Duodenal mucosa (tissue), 2 donors: ENCODE results near the gene SELENOV.
A peak's percentile ranks its signal among the peaks of the same experiment; 100 is the strongest.
"Not testable (repeated sequence)": the region's sequence is repeated elsewhere in the genome, so short reads cannot be mapped to it uniquely, and the experiment has no call there.

Experiments
- H3K27ac ChIP-seq: one replicate; pipeline ENCODE4 v1.7.0; 2013; ENCODE audit warnings: low read depth, low read length
- H3K27me3 ChIP-seq, 2 donors: one replicate each; pipeline ENCODE4 v1.7.0; 2013; ENCODE audit warnings: low read length in 2 of 2, control low read depth in 1 of 2; ENCODE audit not compliant: insufficient read depth in 2 of 2, control insufficient read depth in 1 of 2
- H3K36me3 ChIP-seq, 2 donors: one replicate each; pipeline ENCODE4 v1.7.0; 2013; ENCODE audit warnings: low read length in 2 of 2, control low read depth in 1 of 2; ENCODE audit not compliant: insufficient read depth in 2 of 2, control insufficient read depth in 1 of 2
- H3K4me1 ChIP-seq, 2 donors: one replicate each; pipeline ENCODE4 v1.7.0; 2013; ENCODE audit warnings: low read length in 2 of 2, control low read depth in 1 of 2; ENCODE audit not compliant: insufficient read depth in 2 of 2, control insufficient read depth in 1 of 2
- H3K4me3 ChIP-seq, 2 donors: one replicate each; pipeline ENCODE4 v1.7.0; 2013; ENCODE audit warnings: low read length in 2 of 2, low read depth in 1 of 2
- H3K9ac ChIP-seq, 2 donors: one replicate each; pipeline ENCODE4 v1.7.0; 2013; ENCODE audit warnings: low read length in 2 of 2, low read depth in 1 of 2
- H3K9me3 ChIP-seq, 2 donors: one replicate each; pipeline ENCODE4 v1.7.0; 2013; ENCODE audit warnings: low read length in 2 of 2, control low read depth in 1 of 2; ENCODE audit not compliant: control insufficient read depth in 1 of 2

Gene SELENOV

DNA sequence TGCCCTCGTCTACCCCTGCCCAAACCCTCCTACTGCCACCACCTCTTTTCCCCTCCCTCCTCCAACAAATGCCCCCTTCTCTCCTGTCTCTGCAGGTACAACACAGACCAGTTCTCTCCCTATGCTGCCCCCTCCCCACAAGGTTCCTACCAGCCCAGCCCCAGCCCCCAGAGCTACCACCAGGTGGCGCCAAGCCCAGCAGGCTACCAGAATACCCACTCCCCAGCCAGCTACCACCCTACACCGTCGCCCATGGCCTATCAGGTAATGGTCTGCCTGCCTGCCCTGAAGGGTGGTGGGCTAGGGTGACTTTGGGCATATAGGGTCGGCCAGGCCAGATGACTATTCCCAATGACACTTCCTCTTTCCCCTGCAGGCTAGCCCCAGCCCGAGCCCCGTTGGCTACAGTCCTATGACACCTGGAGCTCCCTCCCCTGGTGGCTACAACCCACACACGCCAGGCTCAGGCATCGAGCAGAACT is 40.8 kb upstream of the SELENOV start:
- Histone ChIP-seq H3K9ac (no peak overlapping the region), H3K27ac (no peak overlapping the region), H3K4me3 (no peak overlapping the region), H3K9me3 (no peaks in the 10 kb centered on the region), H3K36me3 (peaks cover 55 to 71% of the 10 kb centered on the region in 2 donors), H3K27me3 (no peaks in the 10 kb centered on the region), H3K4me1 (no peaks in the 10 kb centered on the region)

- H3K27me3 ChIP-seq = no peaks in the 10 kb centered on the region
- H3K36me3 ChIP-seq = peaks cover 39 to 56% of the 10 kb centered on the region in 2 donors
- H3K9me3 ChIP-seq = no peaks in the 10 kb centered on the region
- no peak overlapping the region for H3K4me3 ChIP-seq
- H3K9ac ChIP-seq = no peak overlapping the region
- peaks cover 0 to 5% of the 10 kb centered on the region in 2 donors for H3K4me1 ChIP-seq
- H3K27ac ChIP-seq = no peak overlapping the region
These were observed 39.2 kb upstream of the SELENOV start for GRCh38 chr19:39475748-39476147.

DNA sequence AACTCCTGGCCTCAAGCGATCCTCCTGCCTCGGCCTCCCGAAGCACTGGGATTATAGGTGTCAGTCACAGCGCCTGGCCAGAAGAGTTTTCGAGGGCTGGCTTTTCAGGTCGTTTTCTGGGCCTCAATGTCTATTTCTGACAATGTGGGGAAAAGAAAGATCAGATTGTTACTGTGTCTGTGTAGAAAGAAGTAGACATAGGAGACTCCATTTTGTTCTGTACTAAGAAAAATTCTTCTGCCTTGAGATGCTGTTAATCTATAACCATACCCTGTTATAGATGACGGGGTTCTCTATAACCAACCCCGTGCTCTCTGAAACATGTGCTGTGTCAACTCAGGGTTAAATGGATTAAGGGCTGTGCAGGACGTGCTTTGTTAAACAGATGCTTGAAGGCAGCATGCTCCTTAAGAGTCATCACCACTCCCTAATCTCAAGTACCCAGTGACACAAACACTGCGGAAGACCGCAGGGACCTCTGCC is 35.6 kb upstream of the SELENOV start:
- H3K9ac ChIP-seq, H3K9me3 ChIP-seq, H3K4me3 ChIP-seq, H3K27ac ChIP-seq, H3K27me3 ChIP-seq: not testable (repeated sequence)
- H3K4me1 ChIP-seq = peaks cover 10 to 17% of the 10 kb centered on the region in 2 donors
- peaks cover 18 to 21% of the 10 kb centered on the region in 2 donors for H3K36me3 ChIP-seq

DNA sequence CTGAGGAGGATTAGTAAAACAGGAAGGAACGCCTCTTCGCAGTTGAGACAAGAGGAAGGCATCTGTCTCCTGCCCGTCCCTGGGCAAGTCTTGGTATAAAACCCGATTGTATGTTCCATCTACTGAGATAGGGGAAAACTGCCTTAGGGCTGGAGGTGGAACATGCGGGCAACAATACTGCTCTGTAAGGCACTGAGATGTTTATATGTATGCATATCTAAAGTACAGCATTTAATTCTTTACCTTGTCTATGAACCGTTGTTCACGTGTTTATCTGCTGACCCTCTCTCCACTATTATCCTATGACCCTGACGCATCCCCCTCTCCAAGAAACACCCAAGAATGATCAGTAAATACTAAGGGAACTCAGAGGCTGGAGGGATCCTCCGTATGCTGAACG is 35.0 kb upstream of the SELENOV start:
- Histone ChIP-seq H3K27ac (no peak overlapping the region), H3K4me1 (peaks cover 10 to 17% of the 10 kb centered on the region in 2 donors), H3K4me3 (peak overlapping the region; percentile 98), H3K9me3 (no peaks in the 10 kb centered on the region), H3K27me3 (no peaks in the 10 kb centered on the region), H3K9ac (peak overlapping the region; percentile 97 to 98), H3K36me3 (peaks cover 13 to 15% of the 10 kb centered on the region in 2 donors)

GRCh38 chr19:39480337-39481228 is 34.4 kb upstream of the SELENOV start, which contains the start of gene TIMM50:
TIMM50 (plus strand) TSS chr19:39480838; CDS start chr19:39480854, 16 bp downstream.
- Histone ChIP-seq H3K36me3 (peaks cover 12 to 13% of the 10 kb centered on the region in 2 donors), H3K27ac (peak within 1 kb of the TSS; percentile 59), H3K9ac (peak within 1 kb of the TSS; percentile 97 to 98), H3K4me3 (peak within 1 kb of the TSS; percentile 98), H3K9me3 (no peaks in the 10 kb centered on the region), H3K4me1 (peaks cover 10 to 17% of the 10 kb centered on the region in 2 donors), H3K27me3 (no peaks in the 10 kb centered on the region)

DNA sequence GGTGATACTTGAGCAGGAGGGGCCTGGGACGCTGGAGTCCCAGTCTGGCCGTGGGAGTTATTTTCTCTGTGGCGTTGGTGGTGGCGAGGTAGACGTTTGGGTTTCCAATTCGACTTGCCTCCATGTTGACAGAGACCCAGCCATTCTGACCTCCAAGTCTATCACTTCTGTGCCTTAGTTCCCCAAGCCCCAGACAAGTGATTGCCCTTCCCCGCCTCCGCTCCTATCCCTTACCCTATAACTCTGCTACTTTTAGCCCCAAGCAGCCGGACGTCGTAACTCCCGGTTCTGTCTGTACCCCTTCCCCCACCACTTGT is 33.8 kb upstream of the SELENOV start:
- Histone ChIP-seq H3K4me1 (peaks cover 10 to 17% of the 10 kb centered on the region in 2 donors), H3K27ac (no peak overlapping the region), H3K36me3 (peaks cover 11 to 13% of the 10 kb centered on the region in 2 donors)

DNA sequence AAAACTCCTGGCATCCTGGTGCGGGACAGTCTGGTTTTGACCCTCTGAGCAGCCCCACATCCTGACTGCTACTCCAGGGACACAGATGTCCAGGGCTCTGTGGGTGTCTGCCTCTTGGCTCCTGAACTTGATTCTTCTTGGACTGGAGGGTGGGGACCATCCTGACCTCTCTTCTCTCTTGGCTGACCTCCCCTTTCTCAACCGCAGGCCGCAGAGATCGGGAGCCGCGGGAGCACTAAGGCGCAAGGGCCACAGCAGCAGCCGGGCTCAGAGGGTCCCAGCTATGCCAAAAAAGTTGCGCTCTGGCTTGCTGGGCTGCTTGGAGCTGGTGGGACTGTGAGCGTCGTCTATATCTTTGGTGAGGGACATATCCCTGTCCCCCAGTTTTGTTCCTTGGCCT is 33.3 kb upstream of the SELENOV start:
- H3K4me3 ChIP-seq = peak overlapping the region; percentile 98
- no peaks in the 10 kb centered on the region for H3K9me3 ChIP-seq
- no peak overlapping the region for H3K27ac ChIP-seq
- H3K27me3 ChIP-seq = no peaks in the 10 kb centered on the region
- H3K9ac ChIP-seq = peak overlapping the region; percentile 97 to 98
- peaks cover 7 to 14% of the 10 kb centered on the region in 2 donors for H3K36me3 ChIP-seq
- H3K4me1 ChIP-seq = peaks cover 10 to 17% of the 10 kb centered on the region in 2 donors

More for the DNA sequence above, 33.8 kb upstream of the SELENOV start:
- Histone ChIP-seq H3K4me3 (peak overlapping the region; percentile 98), H3K27me3 (no peaks in the 10 kb centered on the region), H3K9me3 (no peaks in the 10 kb centered on the region), H3K9ac (peak overlapping the region; percentile 97 to 98)

DNA sequence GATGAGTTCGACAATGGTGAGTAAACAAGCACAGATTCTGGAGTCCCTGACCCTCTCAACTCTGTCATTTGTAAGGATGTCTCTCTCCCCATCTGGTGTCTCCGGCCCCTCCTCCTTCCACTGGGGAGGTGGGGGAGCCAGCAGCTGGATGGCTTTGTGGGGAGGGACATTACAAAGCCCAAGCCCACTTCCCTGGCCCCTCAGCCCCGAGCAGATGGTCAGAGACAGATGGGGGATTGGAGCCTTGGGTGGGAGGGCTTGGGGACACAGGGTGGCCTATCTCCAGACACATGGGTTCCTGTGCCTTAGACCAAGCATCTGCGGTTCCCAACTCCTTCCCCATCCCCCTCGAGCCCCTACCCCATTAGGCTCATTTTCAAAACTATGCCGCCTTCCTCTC is 31.8 kb upstream of the SELENOV start:
- H3K27ac ChIP-seq = no peak overlapping the region
- H3K9ac ChIP-seq = no peak overlapping the region
- H3K9me3 ChIP-seq = no peaks in the 10 kb centered on the region
- peaks cover 11 to 24% of the 10 kb centered on the region in 2 donors for H3K36me3 ChIP-seq
- peaks cover 10 to 17% of the 10 kb centered on the region in 2 donors for H3K4me1 ChIP-seq
- no peaks in the 10 kb centered on the region for H3K27me3 ChIP-seq
- H3K4me3 ChIP-seq = no peak overlapping the region

- Histone ChIP-seq H3K4me1 (no peaks in the 10 kb centered on the region), H3K36me3 (peaks cover 19 to 52% of the 10 kb centered on the region in 2 donors)
These were observed 25.2 kb upstream of the SELENOV start for GRCh38 chr19:39489756-39490155.

DNA sequence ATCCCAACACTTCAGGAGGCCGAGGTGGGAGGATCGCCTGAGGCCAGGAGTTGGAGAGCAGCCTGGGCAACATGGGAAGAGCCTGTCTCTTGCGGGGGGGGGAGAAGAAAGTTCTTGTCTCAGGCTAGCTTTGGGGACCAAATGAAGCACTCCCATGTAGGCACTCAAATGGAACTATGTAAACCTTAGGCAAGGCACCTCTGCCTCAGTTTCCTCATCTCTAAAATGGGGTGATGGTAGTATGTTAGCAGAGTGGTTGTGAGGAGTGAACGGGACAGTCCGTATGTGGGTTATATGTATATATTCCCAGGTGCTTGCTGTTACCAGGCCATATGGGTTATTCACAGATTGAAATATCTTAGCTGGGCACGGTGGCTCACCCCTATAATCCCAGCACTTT is 22.7 kb upstream of the SELENOV start:
- H3K27ac ChIP-seq = no peak overlapping the region
- H3K4me1 ChIP-seq = no peaks in the 10 kb centered on the region
- H3K27me3 ChIP-seq = no peaks in the 10 kb centered on the region
- H3K36me3 ChIP-seq = peaks cover 12 to 33% of the 10 kb centered on the region in 2 donors
- no peak overlapping the region for H3K4me3 ChIP-seq
- no peak overlapping the region for H3K9ac ChIP-seq
- no peaks in the 10 kb centered on the region for H3K9me3 ChIP-seq

More at GRCh38 chr19:39489756-39490155, 25.2 kb upstream of the SELENOV start:
- Histone ChIP-seq H3K27ac (no peak overlapping the region), H3K9ac (no peak overlapping the region), H3K27me3 (no peaks in the 10 kb centered on the region), H3K9me3 (no peaks in the 10 kb centered on the region), H3K4me3 (no peak overlapping the region)
